Esophagus squamous epithelium (tissue), 5 donors: ENCODE measurements around the gene NPDC1. TPM values are rescaled to one million over a fixed set of nuclear protein-coding genes. Genes with fewer than 3 reads are reported as not detected.

ENCODE experiments used
- DNase-seq: peaks from one replicate; lab custom pipeline; 2025; lab: John Stamatoyannopoulos, UW
- H3K27ac ChIP-seq, 4 donors: fragments of 200-600 bp; sonication (generic); one replicate each; pipeline ENCODE4 v1.5.1; 2016 to 2019; ENCODE audit warnings: mild to moderate bottlenecking in 1 of 4
- H3K27me3 ChIP-seq, 4 donors: fragments of 200-600 bp; sonication (generic); 1 replicate in 3 of 4; 2 replicates in 1 of 4; pipeline versions ENCODE4 v1.5.1 to v1.6.0; 2017 to 2021; ENCODE audit warnings: antibody characterized with exemption in 1 of 4
- H3K36me3 ChIP-seq, 3 donors: fragments of 200-600 bp; sonication (generic); one replicate each; pipeline ENCODE4 v1.5.1; 2016 to 2019
- H3K4me1 ChIP-seq, 3 donors: fragments of 200-600 bp; sonication (generic); one replicate each; pipeline ENCODE4 v1.5.1; 2017 to 2019
- H3K4me3 ChIP-seq, 4 donors: fragments of 200-600 bp; sonication (generic); 1 replicate in 3 of 4; 2 replicates in 1 of 4; pipeline ENCODE4 v1.5.1; 2016 to 2019; ENCODE audit warnings: mild to moderate bottlenecking in 2 of 4, moderate library complexity in 1 of 4
- H3K9me3 ChIP-seq, 3 donors: fragments of 200-600 bp; sonication (generic); one replicate each; pipeline ENCODE4 v1.5.1; 2016 to 2019
- POLR2A ChIP-seq, 4 donors: fragments of 450-650 bp; IDR thresholded peaks; one replicate each; pipeline ENCODE4 v1.6.1; 2017; ENCODE audit warnings: antibody characterized with exemption in 4 of 4, mild to moderate bottlenecking in 4 of 4, moderate library complexity in 3 of 4
- WGBS, 2 donors: methylation state at CpG; one replicate each; pipeline ENCODE4 v1.1.5; 2018; 5-methylcytosine and 5-hydroxymethylcytosine counted together
- intact Hi-C: fragments of 100-400 bp; cut with DNase I; formaldehyde crosslinking; loops from one replicate; pipeline ENCODE4 v1.15.0; 2022
- total RNA-seq, 4 donors: library from RNA; depleted of rRNA; stranded (reverse); fragments of >200 nt; gene quantifications; one replicate each; pipeline ENCODE4 v1.1.0, GENCODE V29; 2016
- TF ChIP-seq, protein P1 (sequence below), 6 experiments: fragments of 450-650 bp in 4 of 6; fragments of 200-600 bp in 2 of 6; sonication (generic) in 2 of 6; IDR thresholded peaks; one replicate each; pipeline ENCODE4 v1.5.1; 2016 to 2019; ENCODE audit warnings: antibody characterized with exemption in 6 of 6, mild to moderate bottlenecking in 4 of 6, moderate library complexity in 4 of 6
- donor health status: DM: yes; HTN: yes; CAD: no.

Gene NPDC1
- total RNA-seq, 4 donors from 2014 or later = 11.9 to 45.2 (median 20.3) TPM

GRCh38 chr9:137031904-137032640 is 13.9 kb downstream of the NPDC1 start, which contains the start of gene FUT7:
Gene FUT7, minus strand, starts transcription at chr9:137032088. Its CDS starts 97 bp downstream, at chr9:137031991.
- peak within 1 kb of the TSS in 1 of 4 donors; percentile 40 for H3K4me3 ChIP-seq
- 53% methylated on average over 9 of the region's 16 CpGs; no CpG with 5 or more reads in 1 of the 2 donors for WGBS, 2 donors
- H3K27me3 ChIP-seq = peaks cover 0 to 11% (median 0%) of the 10 kb centered on the region in 4 donors
- no peak for DNase-seq
- peaks cover 33 to 60% (median 43%) of the 10 kb centered on the region in 3 donors for H3K4me1 ChIP-seq
- H3K9me3 ChIP-seq = no peaks in the 10 kb centered on the region
- TF ChIP-seq, protein P1, sequence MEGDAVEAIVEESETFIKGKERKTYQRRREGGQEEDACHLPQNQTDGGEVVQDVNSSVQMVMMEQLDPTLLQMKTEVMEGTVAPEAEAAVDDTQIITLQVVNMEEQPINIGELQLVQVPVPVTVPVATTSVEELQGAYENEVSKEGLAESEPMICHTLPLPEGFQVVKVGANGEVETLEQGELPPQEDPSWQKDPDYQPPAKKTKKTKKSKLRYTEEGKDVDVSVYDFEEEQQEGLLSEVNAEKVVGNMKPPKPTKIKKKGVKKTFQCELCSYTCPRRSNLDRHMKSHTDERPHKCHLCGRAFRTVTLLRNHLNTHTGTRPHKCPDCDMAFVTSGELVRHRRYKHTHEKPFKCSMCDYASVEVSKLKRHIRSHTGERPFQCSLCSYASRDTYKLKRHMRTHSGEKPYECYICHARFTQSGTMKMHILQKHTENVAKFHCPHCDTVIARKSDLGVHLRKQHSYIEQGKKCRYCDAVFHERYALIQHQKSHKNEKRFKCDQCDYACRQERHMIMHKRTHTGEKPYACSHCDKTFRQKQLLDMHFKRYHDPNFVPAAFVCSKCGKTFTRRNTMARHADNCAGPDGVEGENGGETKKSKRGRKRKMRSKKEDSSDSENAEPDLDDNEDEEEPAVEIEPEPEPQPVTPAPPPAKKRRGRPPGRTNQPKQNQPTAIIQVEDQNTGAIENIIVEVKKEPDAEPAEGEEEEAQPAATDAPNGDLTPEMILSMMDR (IDR thresholded peaks at IDR 0.05) = no peak
- no peak for TF ChIP-seq POLR2A (IDR thresholded peaks at IDR 0.05)
- H3K27ac ChIP-seq = peak within 1 kb of the TSS in 2 of 4 donors; percentile 39 to 64
- intact Hi-C loops = loop anchor here (5.0 kb wide), 1 partner anchor 250 kb away; no protein-coding TSS in a partner anchor
- H3K36me3 ChIP-seq = no peaks in the 10 kb centered on the region

DNA sequence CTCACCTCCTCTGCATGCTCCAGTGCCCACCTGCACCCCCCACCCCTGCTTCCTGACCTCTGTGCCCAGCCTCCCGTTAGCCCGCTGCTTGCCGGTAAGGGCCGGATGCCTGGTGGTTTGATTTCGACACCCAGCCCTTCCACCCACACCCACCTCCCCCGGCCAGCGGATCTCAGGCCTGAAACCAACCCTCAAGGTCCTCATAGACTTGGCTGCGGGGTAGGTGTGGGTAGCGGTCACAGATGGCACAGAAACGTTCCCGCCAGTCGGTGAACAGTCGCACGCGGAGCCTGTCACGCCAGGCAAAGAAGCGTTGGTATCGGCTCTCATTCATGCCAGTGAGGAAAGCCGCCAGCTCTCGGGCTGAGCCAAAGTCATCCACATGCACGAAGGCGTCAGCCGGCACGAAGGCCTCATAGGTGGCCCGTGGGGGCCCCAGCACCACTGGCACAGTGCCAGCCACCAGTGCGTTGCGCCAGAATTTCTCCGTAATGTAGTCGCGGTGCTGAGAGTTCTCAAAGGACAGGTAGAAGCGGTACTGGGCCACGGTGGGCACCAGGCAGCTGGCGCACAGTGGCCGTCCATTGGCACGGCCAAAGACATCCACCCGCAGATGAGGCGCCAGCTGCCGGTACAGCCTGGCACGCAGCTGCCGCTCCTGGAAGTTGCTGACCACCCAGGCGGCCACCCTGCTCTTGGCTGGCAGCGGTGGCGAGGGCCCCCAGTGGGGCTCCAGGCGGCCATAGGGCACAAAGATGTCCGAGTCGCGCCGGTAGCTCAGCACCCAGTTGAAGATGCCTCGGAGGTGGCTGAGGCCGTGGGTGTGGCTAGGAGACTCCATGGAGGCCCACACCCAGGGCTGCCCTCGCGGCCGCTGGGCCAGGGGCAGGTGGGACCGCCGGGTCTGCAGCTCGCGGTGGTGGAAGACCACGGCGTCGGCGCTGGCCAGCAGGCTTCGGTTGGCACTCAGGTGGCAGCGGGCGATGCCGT is 15.1 kb downstream of the NPDC1 start:
- Histone ChIP-seq H3K9me3 (no peaks in the 10 kb centered on the region), H3K4me1 (peaks cover 42 to 72% (median 50%) of the 10 kb centered on the region in 3 donors), H3K27ac (peak overlapping the region in 1 of 4 donors; percentile 39), H3K36me3 (no peaks in the 10 kb centered on the region), H3K4me3 (peak overlapping the region in 1 of 4 donors; percentile 40), H3K27me3 (peaks cover 0 to 6% (median 0%) of the 10 kb centered on the region in 4 donors)
- intact Hi-C loops = loop anchor here (5.0 kb wide), 1 partner anchor 249 kb away; no protein-coding TSS in a partner anchor
- DNase-seq = no peak
- 61 to 73% methylated on average over 9 to 21 of the region's 65 CpGs for WGBS, 2 donors
- TF ChIP-seq, protein P1 (IDR thresholded peaks at IDR 0.05) = no peak

- peak overlapping the region in 1 of 4 donors; percentile 39 for H3K27ac ChIP-seq
- no peak for DNase-seq
- WGBS, 2 donors = 43% methylated on average over 6 of the region's 15 CpGs; no CpG with 5 or more reads in 1 of the 2 donors
- H3K4me1 ChIP-seq = peaks cover 36 to 73% (median 42%) of the 10 kb centered on the region in 3 donors
- H3K27me3 ChIP-seq = peaks cover 0 to 5% (median 0%) of the 10 kb centered on the region in 4 donors
- H3K9me3 ChIP-seq = no peaks in the 10 kb centered on the region
- TF ChIP-seq, protein P1 (IDR thresholded peaks at IDR 0.05) = no peak
- TF ChIP-seq POLR2A (IDR thresholded peaks at IDR 0.05) = no peak
- H3K36me3 ChIP-seq = no peaks in the 10 kb centered on the region
- intact Hi-C loops = loop anchor here (5.0 kb wide), 1 partner anchor 248 kb away; no protein-coding TSS in a partner anchor
- peak overlapping the region in 1 of 4 donors; percentile 40 for H3K4me3 ChIP-seq
Observed at GRCh38 chr9:137030006-137030405, 16.0 kb downstream of the NPDC1 start.

DNA sequence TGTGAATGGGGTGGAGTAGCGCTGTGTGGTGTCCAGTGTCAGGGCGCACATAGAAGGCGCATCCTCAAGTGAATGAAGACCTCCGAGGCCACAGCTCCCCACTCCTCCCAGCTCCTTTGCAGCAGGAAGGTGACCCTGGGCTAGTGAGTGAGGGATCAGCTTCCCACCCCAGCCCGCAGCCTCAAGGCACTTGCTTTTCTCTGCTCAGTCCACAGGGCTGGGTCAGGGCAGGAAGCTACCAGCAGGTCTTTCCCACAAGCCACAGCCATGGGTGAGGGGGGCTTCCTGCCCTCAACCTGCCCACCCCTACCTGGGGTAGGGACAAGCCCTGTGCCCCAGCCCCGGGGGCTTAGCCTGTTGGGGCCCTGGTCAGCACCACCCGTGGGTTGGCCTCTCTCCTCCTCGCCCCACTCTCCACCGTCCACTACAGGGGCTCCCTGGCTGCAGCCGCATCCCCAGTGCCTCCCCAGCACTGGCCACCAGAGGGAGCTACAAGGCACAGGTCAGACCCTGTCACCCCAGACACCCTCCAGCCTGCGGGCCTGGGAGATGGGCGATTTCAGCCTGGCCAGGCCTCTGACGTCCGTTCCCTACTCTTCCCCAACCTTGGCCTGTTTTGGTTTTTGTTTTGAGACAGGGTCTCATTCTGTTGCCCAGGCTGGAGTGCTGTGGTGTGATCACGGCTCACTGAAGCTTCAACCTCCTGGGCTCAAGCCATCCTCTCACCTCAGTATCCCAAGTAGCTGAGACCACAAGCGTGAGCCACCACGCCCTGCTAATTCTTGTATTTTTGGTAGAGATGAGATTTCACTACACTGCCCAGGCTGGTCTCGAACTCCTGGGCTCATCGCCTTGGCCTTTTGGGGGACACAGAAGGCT is 16.7 kb downstream of the NPDC1 start:
- Histone ChIP-seq H3K9me3 (no peaks in the 10 kb centered on the region), H3K27me3 (peaks cover 0 to under 1% (median 0%) of the 10 kb centered on the region in 4 donors), H3K4me3 (peak overlapping the region; percentile 33 to 82 (median 62)), H3K27ac (peak overlapping the region; percentile 5 to 72 (median 52)), H3K4me1 (peaks cover 29 to 67% (median 35%) of the 10 kb centered on the region in 3 donors), H3K36me3 (no peaks in the 10 kb centered on the region)
- intact Hi-C loops = loop anchor here (5.0 kb wide), 1 partner anchor 87 kb away; the partner anchor contains the start of gene FBXW5
- WGBS, 2 donors = 5 to 10% methylated on average over 7 to 8 of the region's 19 CpGs
- no peak for DNase-seq
- TF ChIP-seq, protein P1 (IDR thresholded peaks at IDR 0.05) = peak; percentile 66 to 90 (median 85)
- TF ChIP-seq POLR2A (IDR thresholded peaks at IDR 0.05) = no peak
